Colonic mucosa (tissue), 4 donors: ENCODE results near the gene ALLC. TPM values are rescaled to one million over a fixed set of nuclear protein-coding genes. Genes with fewer than 3 reads are reported as not detected.

ENCODE experiments used
- DNase-seq: peaks from one replicate; pipeline ENCODE4 v3.0.0-alpha.2; 2020
- H3K27ac ChIP-seq: fragments of 200-600 bp; one replicate; pipeline ENCODE4 v1.8.0; 2021
- H3K27me3 ChIP-seq: fragments of 200-600 bp; one replicate; pipeline ENCODE4 v1.8.0; 2021
- H3K36me3 ChIP-seq: fragments of 200-600 bp; one replicate; pipeline ENCODE4 v1.8.0; 2021
- H3K4me1 ChIP-seq: fragments of 200-600 bp; one replicate; pipeline ENCODE4 v1.8.0; 2021; ENCODE audit warnings: mild to moderate bottlenecking
- H3K4me3 ChIP-seq: fragments of 200-600 bp; one replicate; pipeline ENCODE4 v1.8.0; 2021
- H3K9ac ChIP-seq, 2 donors: one replicate each; pipeline ENCODE4 v1.7.0; 2013; ENCODE audit warnings: control low read depth in 2 of 2, low read depth in 2 of 2, low read length in 2 of 2
- H3K9me3 ChIP-seq: fragments of 200-600 bp; one replicate; pipeline ENCODE4 v1.8.0; 2021
- intact Hi-C: fragments of 100-400 bp; cut with DNase I; formaldehyde crosslinking; loops from one replicate; pipeline ENCODE4 v1.14.1; 2022
- total RNA-seq, 2 donors: library from RNA; stranded (reverse); fragmentation: NEBNext Ultra II Directional in 1 of 2; extraction: Animal tissue kit (Norgen Biotek cat#: 25700) in 1 of 2; gene quantifications; one replicate each; pipeline ENCODE4 v1.2.1, GENCODE V29; 2021
- TF ChIP-seq, protein P1 (sequence below): fragments of 200-600 bp; IDR thresholded peaks from one replicate; pipeline ENCODE4 v1.8.0; 2022; ENCODE audit warnings: antibody characterized with exemption, mild to moderate bottlenecking
- donor health status: healthy.
- donor health status: DM: no; HTN: no; CAD: no.
- donor health status: DM: no; HTN: no; CAD: no.

Gene ALLC
- total RNA-seq, 2 donors from 2014 or later: not detected

- Histone ChIP-seq H3K9me3 (no peaks in the 10 kb centered on the region), H3K4me3 (no peak overlapping the region), H3K9ac (no peak overlapping the region), H3K4me1 (no peaks in the 10 kb centered on the region), H3K27me3 (no peaks in the 10 kb centered on the region), H3K27ac (no peak overlapping the region), H3K36me3 (no peaks in the 10 kb centered on the region)
- TF ChIP-seq, protein P1, sequence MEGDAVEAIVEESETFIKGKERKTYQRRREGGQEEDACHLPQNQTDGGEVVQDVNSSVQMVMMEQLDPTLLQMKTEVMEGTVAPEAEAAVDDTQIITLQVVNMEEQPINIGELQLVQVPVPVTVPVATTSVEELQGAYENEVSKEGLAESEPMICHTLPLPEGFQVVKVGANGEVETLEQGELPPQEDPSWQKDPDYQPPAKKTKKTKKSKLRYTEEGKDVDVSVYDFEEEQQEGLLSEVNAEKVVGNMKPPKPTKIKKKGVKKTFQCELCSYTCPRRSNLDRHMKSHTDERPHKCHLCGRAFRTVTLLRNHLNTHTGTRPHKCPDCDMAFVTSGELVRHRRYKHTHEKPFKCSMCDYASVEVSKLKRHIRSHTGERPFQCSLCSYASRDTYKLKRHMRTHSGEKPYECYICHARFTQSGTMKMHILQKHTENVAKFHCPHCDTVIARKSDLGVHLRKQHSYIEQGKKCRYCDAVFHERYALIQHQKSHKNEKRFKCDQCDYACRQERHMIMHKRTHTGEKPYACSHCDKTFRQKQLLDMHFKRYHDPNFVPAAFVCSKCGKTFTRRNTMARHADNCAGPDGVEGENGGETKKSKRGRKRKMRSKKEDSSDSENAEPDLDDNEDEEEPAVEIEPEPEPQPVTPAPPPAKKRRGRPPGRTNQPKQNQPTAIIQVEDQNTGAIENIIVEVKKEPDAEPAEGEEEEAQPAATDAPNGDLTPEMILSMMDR: no peak
- intact Hi-C loops: no loop called here
- no peak for DNase-seq
These were observed 16.3 kb downstream of the ALLC start for GRCh38 chr2:3674066-3674845.

GRCh38 chr2:3675687-3676086, 17.7 kb downstream of the ALLC start:
- Histone ChIP-seq H3K27me3 (no peaks in the 10 kb centered on the region), H3K27ac (no peak overlapping the region), H3K9me3 (no peaks in the 10 kb centered on the region), H3K9ac (no peak overlapping the region), H3K4me3 (no peak overlapping the region), H3K36me3 (no peaks in the 10 kb centered on the region), H3K4me1 (no peaks in the 10 kb centered on the region)
- DNase-seq: no peak
- TF ChIP-seq, protein P1: no peak
- intact Hi-C loops: no loop called here

- DNase-seq: no peak
- H3K4me1 ChIP-seq: no peaks in the 10 kb centered on the region
- H3K27me3 ChIP-seq: no peaks in the 10 kb centered on the region
- no peaks in the 10 kb centered on the region for H3K9me3 ChIP-seq
- H3K9ac ChIP-seq: no peak overlapping the region
- TF ChIP-seq, protein P1: no peak
- H3K4me3 ChIP-seq: no peak overlapping the region
- no peak overlapping the region for H3K27ac ChIP-seq
- no peaks in the 10 kb centered on the region for H3K36me3 ChIP-seq
- intact Hi-C loops: no loop called here
These were observed 19.4 kb downstream of the ALLC start for GRCh38 chr2:3677436-3677835.

DNA sequence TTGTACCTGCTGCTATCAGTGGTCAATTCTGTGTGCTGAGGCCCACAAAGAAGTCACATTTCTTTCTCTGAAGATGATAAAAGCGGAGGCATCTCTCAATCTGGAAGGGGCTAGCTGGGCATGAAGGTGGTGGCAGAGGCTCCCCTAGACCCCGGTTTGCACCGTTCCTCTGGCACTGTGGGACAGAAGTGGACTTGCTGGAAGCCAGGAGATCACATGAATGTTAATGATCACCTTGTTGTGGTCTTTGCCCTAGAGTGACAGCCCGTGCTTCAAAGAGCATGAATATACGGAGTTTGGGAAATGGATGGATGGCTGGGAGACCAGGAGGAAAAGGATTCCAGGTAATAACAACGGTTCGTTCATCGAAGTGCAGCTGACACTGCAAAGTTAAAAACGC, 20.2 kb downstream of the ALLC start:
- no peak overlapping the region for H3K9ac ChIP-seq
- TF ChIP-seq, protein P1: no peak
- intact Hi-C loops: no loop called here
- no peak overlapping the region for H3K27ac ChIP-seq
- no peak overlapping the region for H3K4me3 ChIP-seq
- DNase-seq: no peak
- no peaks in the 10 kb centered on the region for H3K4me1 ChIP-seq
- no peaks in the 10 kb centered on the region for H3K9me3 ChIP-seq
- H3K27me3 ChIP-seq: no peaks in the 10 kb centered on the region
- no peaks in the 10 kb centered on the region for H3K36me3 ChIP-seq

- H3K27me3 ChIP-seq: no peaks in the 10 kb centered on the region
- no peaks in the 10 kb centered on the region for H3K4me1 ChIP-seq
- H3K4me3 ChIP-seq: no peak overlapping the region
- no peaks in the 10 kb centered on the region for H3K36me3 ChIP-seq
- DNase-seq: no peak
- no peak overlapping the region for H3K9ac ChIP-seq
- TF ChIP-seq, protein P1: no peak
- intact Hi-C loops: no loop called here
- H3K27ac ChIP-seq: no peak overlapping the region
- no peaks in the 10 kb centered on the region for H3K9me3 ChIP-seq
These were observed 21.2 kb downstream of the ALLC start for GRCh38 chr2:3679180-3679579.
